ENCODE data around the gene HSD11B2.
A peak's percentile ranks its signal among the peaks of the same experiment; 100 is the strongest.

The HSD11B2 gene

DNA sequence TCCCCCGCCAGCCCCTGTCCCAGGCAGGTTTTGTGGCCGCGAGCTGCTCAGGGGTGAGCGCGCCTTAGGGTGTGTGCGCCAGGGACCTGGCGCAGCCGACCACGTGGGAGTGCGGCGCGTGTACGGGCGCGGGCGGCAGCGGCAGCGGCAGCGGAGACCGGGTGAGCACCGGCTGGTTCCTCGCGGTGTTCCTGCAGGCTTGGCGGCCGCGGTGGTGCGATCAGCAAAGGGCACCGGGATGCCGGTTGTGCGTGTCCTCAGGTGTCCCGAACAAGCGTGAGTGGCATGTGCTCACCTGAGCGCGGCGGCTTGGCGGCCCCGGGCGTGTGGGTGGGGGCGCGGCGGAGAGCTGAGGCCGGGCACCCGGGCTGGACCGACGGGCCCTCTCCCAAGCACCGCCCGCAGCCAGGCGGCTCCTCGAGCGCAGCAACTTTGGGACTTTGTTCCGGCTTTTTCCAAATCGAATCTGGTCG lies 381 bp upstream of the HSD11B2 start:
- POLR2A ChIA-PET, result interaction anchor here (0.6 to 1.6 kb wide), 3 partner anchors 10 to 33 kb away, joined by 3 to 4 read pairs (median 3); no protein-coding TSS in a partner anchor
- no peak for DNase-seq (ENCODE audit: extremely low spot score)
- peak; percentile 70; the same call in 1 of the 2 replicates for TF ChIP-seq L3MBTL2 (conservative IDR thresholded peaks at IDR 0.05)
- no peak for TF ChIP-seq NFRKB (IDR thresholded peaks at IDR 0.05)
- CTCF ChIA-PET, result interaction anchor here (2.0 kb wide), 1 partner anchor 50 kb away, joined by 9 read pairs; the partner anchor contains the start of gene ATP6V0D1

DNA sequence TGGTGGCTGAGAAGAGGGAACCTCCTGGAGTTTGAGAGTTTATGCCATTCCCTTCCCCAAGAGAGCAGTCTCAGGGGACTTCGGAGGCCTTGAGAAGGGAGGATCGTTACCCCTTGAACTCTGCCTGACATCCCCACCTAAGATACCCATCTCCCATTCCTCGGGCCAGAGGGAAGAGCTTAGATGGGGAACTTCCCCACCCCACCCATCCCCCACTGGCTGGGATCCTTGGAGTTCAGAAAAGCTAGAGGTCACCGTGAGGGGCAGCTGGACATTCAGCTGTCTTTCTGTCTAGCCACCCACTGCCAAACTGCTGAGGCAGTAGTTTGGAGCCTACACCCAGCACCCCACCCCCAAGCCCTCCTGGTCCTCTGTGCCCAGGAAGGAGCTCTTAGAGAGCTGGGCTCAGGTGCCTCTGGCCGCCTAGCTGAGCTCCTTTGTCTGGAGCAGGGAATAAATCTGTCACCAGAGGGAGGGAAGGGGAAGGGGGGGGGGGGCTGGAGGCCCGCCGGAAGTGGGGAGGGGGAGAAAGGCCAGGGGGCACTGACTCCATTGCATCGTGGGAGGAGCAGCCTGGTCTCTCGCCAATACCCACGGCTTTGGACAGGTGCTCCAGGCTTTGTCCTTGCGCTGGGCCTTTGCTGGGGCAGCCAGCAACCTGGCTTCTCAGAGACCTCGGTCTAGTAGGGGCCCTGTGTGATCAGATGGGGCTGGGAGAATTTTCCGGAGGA lies 1.0 kb downstream of the HSD11B2 start:
- ChIA-PET CTCF (interaction anchor here (1.0 to 2.0 kb wide), 2 partner anchors 34 to 48 kb away, joined by 3 to 9 read pairs; partner anchors contain the start of gene ATP6V0D1), POLR2A (interaction anchor here (1.6 kb wide), 1 partner anchor 25 kb away, joined by 4 read pairs; no protein-coding TSS in a partner anchor)
- TF ChIP-seq CTBP1 (IDR thresholded peaks at IDR 0.05; ENCODE audit: borderline replicate concordance) (no peak), SUZ12 (IDR thresholded peaks at IDR 0.05) (no peak), ZNF384 (IDR thresholded peaks at IDR 0.05) (no peak), FOXA1 (IDR thresholded peaks at IDR 0.05) (no peak), L3MBTL2 (conservative IDR thresholded peaks at IDR 0.05) (no peak), FOXK2 (IDR thresholded peaks at IDR 0.05) (no peak), ARNT (IDR thresholded peaks at IDR 0.05) (no peak), FOXM1 (IDR thresholded peaks at IDR 0.05; ENCODE audit: borderline replicate concordance) (no peak), NFRKB (IDR thresholded peaks at IDR 0.05) (no peak), TARDBP (IDR thresholded peaks at IDR 0.05) (no peak), LEF1 (IDR thresholded peaks at IDR 0.05; ENCODE audit: borderline replicate concordance) (no peak)
- TF ChIP-seq, protein P1, sequence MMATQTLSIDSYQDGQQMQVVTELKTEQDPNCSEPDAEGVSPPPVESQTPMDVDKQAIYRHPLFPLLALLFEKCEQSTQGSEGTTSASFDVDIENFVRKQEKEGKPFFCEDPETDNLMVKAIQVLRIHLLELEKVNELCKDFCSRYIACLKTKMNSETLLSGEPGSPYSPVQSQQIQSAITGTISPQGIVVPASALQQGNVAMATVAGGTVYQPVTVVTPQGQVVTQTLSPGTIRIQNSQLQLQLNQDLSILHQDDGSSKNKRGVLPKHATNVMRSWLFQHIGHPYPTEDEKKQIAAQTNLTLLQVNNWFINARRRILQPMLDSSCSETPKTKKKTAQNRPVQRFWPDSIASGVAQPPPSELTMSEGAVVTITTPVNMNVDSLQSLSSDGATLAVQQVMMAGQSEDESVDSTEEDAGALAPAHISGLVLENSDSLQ (IDR thresholded peaks at IDR 0.05), result no peak
- DNase-seq (ENCODE audit: extremely low spot score), result no peak

DNA sequence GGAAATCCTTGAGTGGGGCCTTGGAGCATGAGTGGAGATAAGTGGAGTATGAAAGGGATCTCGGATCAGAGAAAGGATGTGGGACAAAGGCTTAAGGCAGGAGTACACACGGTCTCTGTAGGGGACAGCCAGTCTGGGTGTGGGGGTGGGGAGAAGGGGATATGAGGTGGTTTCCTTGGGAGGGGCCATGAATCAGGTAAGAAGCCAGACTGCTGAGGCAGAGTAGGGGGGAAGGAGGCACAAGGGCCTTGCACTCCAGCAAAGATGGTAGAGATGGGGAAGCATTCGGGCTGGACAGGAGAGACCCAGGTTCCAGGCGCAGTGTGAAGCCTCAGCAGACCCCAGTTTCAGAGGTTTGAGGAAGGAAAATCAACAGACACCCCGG lies 1.6 kb downstream of the HSD11B2 start:
- POLR2A ChIA-PET, result no interaction called here
- CTCF ChIA-PET, result interaction anchor here (1.0 to 2.0 kb wide), 2 partner anchors 33 to 48 kb away, joined by 3 to 9 read pairs; partner anchors contain the start of gene ATP6V0D1
- TF ChIP-seq BHLHE40 (IDR thresholded peaks at IDR 0.05; ENCODE audit: borderline replicate concordance), result no peak
- TF ChIP-seq HDGF (IDR thresholded peaks at IDR 0.05; ENCODE audit: borderline replicate concordance), result no peak
- TF ChIP-seq CTBP1 (IDR thresholded peaks at IDR 0.05; ENCODE audit: borderline replicate concordance), result no peak
- TF ChIP-seq TARDBP (IDR thresholded peaks at IDR 0.05), result no peak
- no peak for TF ChIP-seq FOXK2 (IDR thresholded peaks at IDR 0.05)
- TF ChIP-seq FOXM1 (IDR thresholded peaks at IDR 0.05; ENCODE audit: borderline replicate concordance), result no peak
- TF ChIP-seq L3MBTL2 (conservative IDR thresholded peaks at IDR 0.05), result no peak
- no peak for TF ChIP-seq ZNF384 (IDR thresholded peaks at IDR 0.05)
- no peak for TF ChIP-seq FOXA1 (IDR thresholded peaks at IDR 0.05)
- TF ChIP-seq SUZ12 (IDR thresholded peaks at IDR 0.05), result no peak
- TF ChIP-seq, protein P1 (IDR thresholded peaks at IDR 0.05), result no peak
- no peak for TF ChIP-seq SP1 (IDR thresholded peaks at IDR 0.05)
- TF ChIP-seq ARNT (IDR thresholded peaks at IDR 0.05), result no peak
- no peak for TF ChIP-seq LEF1 (IDR thresholded peaks at IDR 0.05; ENCODE audit: borderline replicate concordance)
- no peak for TF ChIP-seq ELF4 (IDR thresholded peaks at IDR 0.05)
- TF ChIP-seq NFRKB (IDR thresholded peaks at IDR 0.05), result no peak
- no peak for DNase-seq (ENCODE audit: extremely low spot score)

DNA sequence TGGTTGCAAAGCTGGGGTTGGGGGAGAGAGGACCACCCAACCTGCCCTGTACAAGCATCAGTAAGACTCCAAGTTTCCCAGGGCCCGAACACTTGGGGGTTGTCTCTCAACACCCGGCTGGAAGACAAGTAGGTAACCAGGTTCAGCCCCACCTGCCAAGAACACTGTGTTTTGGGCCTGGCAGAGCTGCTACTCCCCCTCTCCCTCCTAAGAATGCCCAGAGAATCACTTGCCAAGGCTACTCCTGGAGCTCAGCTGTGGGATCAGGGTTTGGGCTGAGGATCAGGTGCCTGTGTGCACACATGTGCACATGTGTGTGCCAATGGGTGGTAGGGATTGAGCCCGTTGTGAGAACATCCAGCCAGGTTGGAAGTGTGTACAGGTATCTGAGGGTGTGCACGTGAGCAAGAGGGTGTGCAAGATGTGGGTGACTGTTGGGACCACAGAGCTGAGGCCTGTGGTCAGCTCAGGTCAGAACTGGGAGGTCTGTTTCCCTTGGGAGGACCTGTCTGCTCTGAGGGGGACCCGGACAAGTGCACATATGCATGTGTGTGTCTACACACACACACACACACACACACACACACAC lies 2.3 kb downstream of the HSD11B2 start:
- DNase-seq (ENCODE audit: extremely low spot score), result no peak
- ChIA-PET CTCF (interaction anchor here (1.1 kb wide), 1 partner anchor 13 kb away, joined by 5 read pairs; no protein-coding TSS in a partner anchor), POLR2A (no interaction called here)
- TF ChIP-seq SUZ12 (IDR thresholded peaks at IDR 0.05), result no peak
- no peak for TF ChIP-seq ARNT (IDR thresholded peaks at IDR 0.05)
- no peak for TF ChIP-seq SP1 (IDR thresholded peaks at IDR 0.05)
- TF ChIP-seq NFRKB (IDR thresholded peaks at IDR 0.05), result no peak
- TF ChIP-seq L3MBTL2 (conservative IDR thresholded peaks at IDR 0.05), result no peak
- TF ChIP-seq ELF4 (IDR thresholded peaks at IDR 0.05), result no peak
- no peak for TF ChIP-seq BHLHE40 (IDR thresholded peaks at IDR 0.05; ENCODE audit: borderline replicate concordance)
- TF ChIP-seq FOXA1 (IDR thresholded peaks at IDR 0.05), result no peak
- no peak for TF ChIP-seq TARDBP (IDR thresholded peaks at IDR 0.05)
- no peak for TF ChIP-seq FOXK2 (IDR thresholded peaks at IDR 0.05)
- TF ChIP-seq, protein P1 (IDR thresholded peaks at IDR 0.05), result no peak
- no peak for TF ChIP-seq LEF1 (IDR thresholded peaks at IDR 0.05; ENCODE audit: borderline replicate concordance)
- TF ChIP-seq HDGF (IDR thresholded peaks at IDR 0.05; ENCODE audit: borderline replicate concordance), result no peak
- no peak for TF ChIP-seq ZNF384 (IDR thresholded peaks at IDR 0.05)
- no peak for TF ChIP-seq FOXM1 (IDR thresholded peaks at IDR 0.05; ENCODE audit: borderline replicate concordance)
- TF ChIP-seq CTBP1 (IDR thresholded peaks at IDR 0.05; ENCODE audit: borderline replicate concordance), result no peak

DNA sequence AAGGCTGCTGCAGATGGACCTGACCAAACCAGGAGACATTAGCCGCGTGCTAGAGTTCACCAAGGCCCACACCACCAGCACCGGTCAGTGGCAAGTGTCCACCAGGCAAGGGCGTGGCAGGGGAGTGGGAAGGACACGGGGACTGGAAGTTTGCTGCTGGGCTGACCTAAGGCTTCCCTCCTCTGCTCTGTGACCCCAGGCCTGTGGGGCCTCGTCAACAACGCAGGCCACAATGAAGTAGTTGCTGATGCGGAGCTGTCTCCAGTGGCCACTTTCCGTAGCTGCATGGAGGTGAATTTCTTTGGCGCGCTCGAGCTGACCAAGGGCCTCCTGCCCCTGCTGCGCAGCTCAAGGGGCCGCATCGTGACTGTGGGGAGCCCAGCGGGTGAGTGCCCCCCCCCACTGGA lies 4.8 kb downstream of the HSD11B2 start:
- CTCF ChIA-PET, result interaction anchor here (0.6 to 1.0 kb wide), 3 partner anchors 10 to 63 kb away, joined by 3 read pairs; no protein-coding TSS in a partner anchor
- POLR2A ChIA-PET, result no interaction called here
- no peak for DNase-seq (ENCODE audit: extremely low spot score)
- TF ChIP-seq LEF1 (IDR thresholded peaks at IDR 0.05; ENCODE audit: borderline replicate concordance) (no peak), L3MBTL2 (conservative IDR thresholded peaks at IDR 0.05) (no peak), FOXM1 (IDR thresholded peaks at IDR 0.05; ENCODE audit: borderline replicate concordance) (no peak), FOXA1 (IDR thresholded peaks at IDR 0.05) (no peak), SUZ12 (IDR thresholded peaks at IDR 0.05) (no peak), ZNF384 (IDR thresholded peaks at IDR 0.05) (no peak), HDGF (IDR thresholded peaks at IDR 0.05; ENCODE audit: borderline replicate concordance) (no peak), NFRKB (IDR thresholded peaks at IDR 0.05) (no peak), BHLHE40 (IDR thresholded peaks at IDR 0.05; ENCODE audit: borderline replicate concordance) (no peak)

Data from HEK293T (cell line).